Loucy (cell line): ENCODE measurements around the gene IFI44.

Experiments
- EZH2phosphoT487 ChIP-seq: fragments of 200-600 bp; IDR thresholded peaks from 2 replicates; pipeline ENCODE4 v1.6.1; 2018; ENCODE audit warnings: antibody characterized with exemption, mild to moderate bottlenecking, moderate library complexity, borderline replicate concordance
- TF ChIP-seq, protein P1 (sequence below): fragments of 200-600 bp; sonication (generic); conservative IDR thresholded peaks from 2 replicates; pipeline ENCODE4 v1.5.1; 2014; ENCODE audit warnings: mild to moderate bottlenecking, antibody characterized with exemption, low read length

DNA sequence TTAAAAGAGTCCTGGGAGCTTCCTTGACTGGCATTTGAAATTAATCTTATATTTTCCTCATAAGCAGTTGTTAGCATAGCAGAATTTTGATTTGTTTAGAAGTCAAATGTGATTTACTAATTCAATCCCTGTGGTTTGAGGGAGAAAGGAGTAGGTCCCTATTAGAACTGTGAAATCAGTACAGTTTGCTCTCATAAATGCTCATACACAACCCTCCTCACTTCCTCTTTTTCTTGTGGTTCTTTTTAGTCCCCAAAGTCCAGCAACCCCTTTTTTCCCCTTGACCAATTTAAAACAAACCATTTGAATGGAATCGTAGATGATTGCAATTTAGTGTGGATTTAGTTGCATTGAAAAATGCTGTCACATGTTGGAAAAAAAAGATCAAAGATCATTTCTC, 9.2 kb upstream of the IFI44 start:
- TF ChIP-seq, protein P1, sequence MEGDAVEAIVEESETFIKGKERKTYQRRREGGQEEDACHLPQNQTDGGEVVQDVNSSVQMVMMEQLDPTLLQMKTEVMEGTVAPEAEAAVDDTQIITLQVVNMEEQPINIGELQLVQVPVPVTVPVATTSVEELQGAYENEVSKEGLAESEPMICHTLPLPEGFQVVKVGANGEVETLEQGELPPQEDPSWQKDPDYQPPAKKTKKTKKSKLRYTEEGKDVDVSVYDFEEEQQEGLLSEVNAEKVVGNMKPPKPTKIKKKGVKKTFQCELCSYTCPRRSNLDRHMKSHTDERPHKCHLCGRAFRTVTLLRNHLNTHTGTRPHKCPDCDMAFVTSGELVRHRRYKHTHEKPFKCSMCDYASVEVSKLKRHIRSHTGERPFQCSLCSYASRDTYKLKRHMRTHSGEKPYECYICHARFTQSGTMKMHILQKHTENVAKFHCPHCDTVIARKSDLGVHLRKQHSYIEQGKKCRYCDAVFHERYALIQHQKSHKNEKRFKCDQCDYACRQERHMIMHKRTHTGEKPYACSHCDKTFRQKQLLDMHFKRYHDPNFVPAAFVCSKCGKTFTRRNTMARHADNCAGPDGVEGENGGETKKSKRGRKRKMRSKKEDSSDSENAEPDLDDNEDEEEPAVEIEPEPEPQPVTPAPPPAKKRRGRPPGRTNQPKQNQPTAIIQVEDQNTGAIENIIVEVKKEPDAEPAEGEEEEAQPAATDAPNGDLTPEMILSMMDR: no peak
- no peak for TF ChIP-seq EZH2phosphoT487
